ENCODE results near the gene CYP24A1. TPM values are rescaled to one million over a fixed set of nuclear protein-coding genes. Genes with fewer than 3 reads are reported as not detected.

Gene CYP24A1
- polyA plus RNA-seq, 1 of the 3 experiments (the other 2 are of a cell fraction): 8.8 TPM

DNA sequence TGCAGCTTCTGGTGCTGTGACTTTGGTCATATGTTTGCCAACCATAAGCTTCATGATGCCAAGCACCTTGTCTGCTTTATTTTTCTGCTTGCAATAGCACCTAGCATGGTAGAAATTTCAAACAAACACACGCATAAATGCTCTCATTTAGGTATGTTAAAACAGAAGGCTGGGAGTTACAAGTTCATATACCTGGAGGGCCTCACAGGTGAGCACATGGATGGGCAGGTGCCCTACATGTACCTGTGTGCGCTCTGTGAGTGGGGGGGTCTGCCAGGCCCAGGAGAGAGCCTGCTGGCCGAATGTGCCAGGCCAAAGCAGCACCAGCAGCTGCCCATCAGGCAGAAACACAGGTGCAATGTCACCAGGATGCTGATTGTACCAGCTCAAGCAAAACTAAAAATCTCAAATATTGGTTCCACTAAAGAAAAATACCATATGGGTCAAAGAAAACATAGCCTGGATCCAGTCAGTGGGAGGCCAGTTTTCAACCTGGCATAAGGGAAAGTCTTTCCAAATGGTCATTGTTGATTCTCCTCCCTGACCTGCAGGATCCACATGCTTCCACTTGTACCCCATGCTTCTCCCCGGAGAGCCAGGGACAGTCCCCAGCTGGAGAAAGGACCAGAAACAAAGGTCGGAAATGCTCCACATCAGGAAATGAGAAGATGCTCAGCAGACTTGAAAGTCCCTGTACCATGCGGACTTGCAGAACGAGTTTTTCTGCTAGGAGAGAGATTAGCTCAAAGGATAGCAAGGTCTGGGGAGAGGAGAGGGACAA, 26.9 kb upstream of the CYP24A1 start:
- 63% methylated on average over 7 of the region's 7 CpGs for WGBS (ENCODE audit: low lambda C conversion rate)
- H3K9me3 ChIP-seq: no peaks in the 10 kb centered on the region
- H3K4me2 ChIP-seq: no peak overlapping the region
- H3F3A ChIP-seq (replicated peaks; ENCODE audit: insufficient read depth): peaks cover 9% of the 10 kb centered on the region
- no peak overlapping the region for H3K9ac ChIP-seq
- no peak overlapping the region for H2AFZ ChIP-seq (ENCODE audit: low read depth)
- no peak for DNase-seq
- no peak overlapping the region for H3K4me3 ChIP-seq (ENCODE audit: low read depth in 2 of 2, low read length in 1 of 2)
- H3K79me2 ChIP-seq (ENCODE audit: insufficient read depth): no peaks in the 10 kb centered on the region
- no peak for TF ChIP-seq FOSL2 (IDR thresholded peaks at IDR 0.05; ENCODE audit: borderline replicate concordance, low read depth)
- TF ChIP-seq JUND (IDR thresholded peaks at IDR 0.05): no peak
- TF ChIP-seq, protein P1, sequence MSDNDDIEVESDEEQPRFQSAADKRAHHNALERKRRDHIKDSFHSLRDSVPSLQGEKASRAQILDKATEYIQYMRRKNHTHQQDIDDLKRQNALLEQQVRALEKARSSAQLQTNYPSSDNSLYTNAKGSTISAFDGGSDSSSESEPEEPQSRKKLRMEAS (IDR thresholded peaks at IDR 0.05; ENCODE audit: low read depth): no peak
- TF ChIP-seq MEF2A (IDR thresholded peaks at IDR 0.05; ENCODE audit: borderline replicate concordance, low read depth): no peak
- no peak for TF ChIP-seq FOXM1 (IDR thresholded peaks at IDR 0.05; ENCODE audit: low read depth)
- TF ChIP-seq GATA2 (CRISPR knock-in tag; IDR thresholded peaks at IDR 0.05): no peak
- TF ChIP-seq EP300 (IDR thresholded peaks at IDR 0.05; ENCODE audit: borderline replicate concordance in 1 of 2, low read depth in 1 of 2, low read length in 1 of 2): no peak
- TF ChIP-seq, protein P2, sequence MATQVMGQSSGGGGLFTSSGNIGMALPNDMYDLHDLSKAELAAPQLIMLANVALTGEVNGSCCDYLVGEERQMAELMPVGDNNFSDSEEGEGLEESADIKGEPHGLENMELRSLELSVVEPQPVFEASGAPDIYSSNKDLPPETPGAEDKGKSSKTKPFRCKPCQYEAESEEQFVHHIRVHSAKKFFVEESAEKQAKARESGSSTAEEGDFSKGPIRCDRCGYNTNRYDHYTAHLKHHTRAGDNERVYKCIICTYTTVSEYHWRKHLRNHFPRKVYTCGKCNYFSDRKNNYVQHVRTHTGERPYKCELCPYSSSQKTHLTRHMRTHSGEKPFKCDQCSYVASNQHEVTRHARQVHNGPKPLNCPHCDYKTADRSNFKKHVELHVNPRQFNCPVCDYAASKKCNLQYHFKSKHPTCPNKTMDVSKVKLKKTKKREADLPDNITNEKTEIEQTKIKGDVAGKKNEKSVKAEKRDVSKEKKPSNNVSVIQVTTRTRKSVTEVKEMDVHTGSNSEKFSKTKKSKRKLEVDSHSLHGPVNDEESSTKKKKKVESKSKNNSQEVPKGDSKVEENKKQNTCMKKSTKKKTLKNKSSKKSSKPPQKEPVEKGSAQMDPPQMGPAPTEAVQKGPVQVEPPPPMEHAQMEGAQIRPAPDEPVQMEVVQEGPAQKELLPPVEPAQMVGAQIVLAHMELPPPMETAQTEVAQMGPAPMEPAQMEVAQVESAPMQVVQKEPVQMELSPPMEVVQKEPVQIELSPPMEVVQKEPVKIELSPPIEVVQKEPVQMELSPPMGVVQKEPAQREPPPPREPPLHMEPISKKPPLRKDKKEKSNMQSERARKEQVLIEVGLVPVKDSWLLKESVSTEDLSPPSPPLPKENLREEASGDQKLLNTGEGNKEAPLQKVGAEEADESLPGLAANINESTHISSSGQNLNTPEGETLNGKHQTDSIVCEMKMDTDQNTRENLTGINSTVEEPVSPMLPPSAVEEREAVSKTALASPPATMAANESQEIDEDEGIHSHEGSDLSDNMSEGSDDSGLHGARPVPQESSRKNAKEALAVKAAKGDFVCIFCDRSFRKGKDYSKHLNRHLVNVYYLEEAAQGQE (IDR thresholded peaks at IDR 0.05; ENCODE audit: low read depth, low read length): no peak
- no peak for TF ChIP-seq FOXJ3 (CRISPR knock-in tag; IDR thresholded peaks at IDR 0.05)
- TF ChIP-seq RAD21 (IDR thresholded peaks at IDR 0.05; ENCODE audit: low read length): no peak
- TF ChIP-seq MXI1 (IDR thresholded peaks at IDR 0.05; ENCODE audit: low read depth, low read length): no peak
- TF ChIP-seq POLR2AphosphoS5 (IDR thresholded peaks at IDR 0.05; ENCODE audit: low read depth, low read length): no peak
- no peak for TF ChIP-seq TAF1 (IDR thresholded peaks at IDR 0.05; ENCODE audit: borderline replicate concordance, low read depth, low read length)
- TF ChIP-seq EZH2phosphoT487 (IDR thresholded peaks at IDR 0.05; ENCODE audit: borderline replicate concordance, low read depth): no peak
- TF ChIP-seq, protein P3, sequence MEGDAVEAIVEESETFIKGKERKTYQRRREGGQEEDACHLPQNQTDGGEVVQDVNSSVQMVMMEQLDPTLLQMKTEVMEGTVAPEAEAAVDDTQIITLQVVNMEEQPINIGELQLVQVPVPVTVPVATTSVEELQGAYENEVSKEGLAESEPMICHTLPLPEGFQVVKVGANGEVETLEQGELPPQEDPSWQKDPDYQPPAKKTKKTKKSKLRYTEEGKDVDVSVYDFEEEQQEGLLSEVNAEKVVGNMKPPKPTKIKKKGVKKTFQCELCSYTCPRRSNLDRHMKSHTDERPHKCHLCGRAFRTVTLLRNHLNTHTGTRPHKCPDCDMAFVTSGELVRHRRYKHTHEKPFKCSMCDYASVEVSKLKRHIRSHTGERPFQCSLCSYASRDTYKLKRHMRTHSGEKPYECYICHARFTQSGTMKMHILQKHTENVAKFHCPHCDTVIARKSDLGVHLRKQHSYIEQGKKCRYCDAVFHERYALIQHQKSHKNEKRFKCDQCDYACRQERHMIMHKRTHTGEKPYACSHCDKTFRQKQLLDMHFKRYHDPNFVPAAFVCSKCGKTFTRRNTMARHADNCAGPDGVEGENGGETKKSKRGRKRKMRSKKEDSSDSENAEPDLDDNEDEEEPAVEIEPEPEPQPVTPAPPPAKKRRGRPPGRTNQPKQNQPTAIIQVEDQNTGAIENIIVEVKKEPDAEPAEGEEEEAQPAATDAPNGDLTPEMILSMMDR (IDR thresholded peaks at IDR 0.05): no peak
- H3K27me3 ChIP-seq (ENCODE audit: insufficient read depth): no peaks in the 10 kb centered on the region
- no peaks in the 10 kb centered on the region for H3K36me3 ChIP-seq (replicated peaks in 1 of 2; ENCODE audit: control insufficient read depth in 1 of 2, insufficient read depth in 2 of 2, low read length in 1 of 2)
- H3K9me2 ChIP-seq: no peaks in the 10 kb centered on the region
- H4K20me1 ChIP-seq (ENCODE audit: insufficient read depth): no peaks in the 10 kb centered on the region
- POLR2A ChIA-PET: no interaction called here
- H3K4me1 ChIP-seq (ENCODE audit: control insufficient read depth in 1 of 2, insufficient read depth in 2 of 2, low read depth in 1 of 2, low read length in 1 of 2): no peaks in the 10 kb centered on the region
- no peak overlapping the region for H3K27ac ChIP-seq (ENCODE audit: low read depth in 2 of 2, low read length in 1 of 2)
- CTCF ChIA-PET: interaction anchor here (0.5 to 19.4 kb wide), 35 partner anchors 8 to 621 kb away, joined by 3 to 499 read pairs (median 4); partner anchors contain the start of genes CYP24A1 and PFDN4

Data from SK-N-SH (cell line).